ENCODE results near the gene TSEN54.

GRCh38 chr17:75468291-75468754 lies 48.0 kb upstream of the TSEN54 start:
- no peak for TF ChIP-seq GATA1 (IDR thresholded peaks at IDR 0.05; ENCODE audit: low read depth, low read length)
- TF ChIP-seq POLR2A (IDR thresholded peaks at IDR 0.05; ENCODE audit: low read length) = no peak

Measured in erythroblast (primary cell).